ENCODE data around the gene STX2. TPM values are rescaled to one million over a fixed set of nuclear protein-coding genes. Genes with fewer than 3 reads are reported as not detected.

Gene STX2
- total RNA-seq, 4 donors from 2014 or later = 20.9 to 35.9 (median 29.5) TPM

- no peak for TF ChIP-seq CTCF (IDR thresholded peaks at IDR 0.05; ENCODE audit: low read depth)
These were observed 74.4 kb downstream of the STX2 start for GRCh38 chr12:130764475-130765185.

- no peak for TF ChIP-seq CTCF (IDR thresholded peaks at IDR 0.05; ENCODE audit: low read depth)
These were observed 75.0 kb downstream of the STX2 start for GRCh38 chr12:130764073-130764472.

GRCh38 chr12:130762319-130762675 is 76.8 kb downstream of the STX2 start:
- no peak for TF ChIP-seq CTCF (IDR thresholded peaks at IDR 0.05; ENCODE audit: low read depth)

GRCh38 chr12:130761537-130762318 is 77.3 kb downstream of the STX2 start:
- TF ChIP-seq CTCF (IDR thresholded peaks at IDR 0.05; ENCODE audit: low read depth) = no peak

GRCh38 chr12:130754234-130754901 is 84.7 kb downstream of the STX2 start:
- TF ChIP-seq CTCF (IDR thresholded peaks at IDR 0.05; ENCODE audit: low read depth) = no peak

GRCh38 chr12:130752692-130753230 is 86.3 kb downstream of the STX2 start:
- no peak for TF ChIP-seq CTCF (IDR thresholded peaks at IDR 0.05; ENCODE audit: low read depth)

GRCh38 chr12:130748786-130749185 is 90.3 kb downstream of the STX2 start:
- no peak for TF ChIP-seq CTCF (IDR thresholded peaks at IDR 0.05; ENCODE audit: low read depth)
